ENCODE data around the gene SNTA1. TPM values are rescaled to one million over a fixed set of nuclear protein-coding genes. Genes with fewer than 3 reads are reported as not detected.

The SNTA1 gene
- total RNA-seq, 2 experiments from 2014 or later, result 36.6 to 44.8 TPM

DNA sequence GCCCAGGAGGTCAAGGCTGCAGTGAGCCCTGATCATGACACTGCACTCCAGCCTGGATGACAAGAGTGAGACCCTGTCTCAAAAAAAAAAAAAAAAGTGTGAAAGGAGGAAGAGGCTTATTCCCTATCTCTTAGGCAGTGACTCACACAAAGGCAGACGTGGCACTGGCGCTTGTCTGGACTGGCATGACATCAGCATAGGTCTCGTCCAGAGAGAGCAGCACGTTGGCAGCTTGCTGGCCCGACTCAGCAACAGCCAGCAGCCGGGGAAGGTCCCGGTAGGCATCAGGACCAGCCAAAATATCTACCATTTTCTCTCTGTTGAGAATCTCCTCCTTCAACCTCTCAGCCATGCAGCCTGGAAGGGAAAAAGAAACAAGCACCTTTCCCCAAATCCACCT, 56.4 kb downstream of the SNTA1 start:
- H3K79me2 ChIP-seq (ENCODE audit: insufficient read depth, low read depth, low read length), result no peaks in the 10 kb centered on the region
- TF ChIP-seq, protein P1, sequence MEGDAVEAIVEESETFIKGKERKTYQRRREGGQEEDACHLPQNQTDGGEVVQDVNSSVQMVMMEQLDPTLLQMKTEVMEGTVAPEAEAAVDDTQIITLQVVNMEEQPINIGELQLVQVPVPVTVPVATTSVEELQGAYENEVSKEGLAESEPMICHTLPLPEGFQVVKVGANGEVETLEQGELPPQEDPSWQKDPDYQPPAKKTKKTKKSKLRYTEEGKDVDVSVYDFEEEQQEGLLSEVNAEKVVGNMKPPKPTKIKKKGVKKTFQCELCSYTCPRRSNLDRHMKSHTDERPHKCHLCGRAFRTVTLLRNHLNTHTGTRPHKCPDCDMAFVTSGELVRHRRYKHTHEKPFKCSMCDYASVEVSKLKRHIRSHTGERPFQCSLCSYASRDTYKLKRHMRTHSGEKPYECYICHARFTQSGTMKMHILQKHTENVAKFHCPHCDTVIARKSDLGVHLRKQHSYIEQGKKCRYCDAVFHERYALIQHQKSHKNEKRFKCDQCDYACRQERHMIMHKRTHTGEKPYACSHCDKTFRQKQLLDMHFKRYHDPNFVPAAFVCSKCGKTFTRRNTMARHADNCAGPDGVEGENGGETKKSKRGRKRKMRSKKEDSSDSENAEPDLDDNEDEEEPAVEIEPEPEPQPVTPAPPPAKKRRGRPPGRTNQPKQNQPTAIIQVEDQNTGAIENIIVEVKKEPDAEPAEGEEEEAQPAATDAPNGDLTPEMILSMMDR (conservative IDR thresholded peaks at IDR 0.05; ENCODE audit: low read length), result no peak
- TF ChIP-seq EZH2phosphoT487 (IDR thresholded peaks at IDR 0.05; ENCODE audit: borderline replicate concordance, low read depth, low read length), result no peak
- H3K4me1 ChIP-seq (ENCODE audit: insufficient read depth, low read length, poor library complexity, severe bottlenecking), result no peaks in the 10 kb centered on the region
- intact Hi-C loops (cut with micrococcal nuclease; ENCODE audit: unreplicated experiment), result no loop called here
- H3K4me3 ChIP-seq (ENCODE audit: low read depth, low read length, poor library complexity, severe bottlenecking), result no peak overlapping the region
- H3K36me3 ChIP-seq (ENCODE audit: insufficient read depth, low read length), result peaks cover 77% of the 10 kb centered on the region
- DNase-seq (ENCODE audit: low spot score), result no peak
- H3K9me3 ChIP-seq (ENCODE audit: low read length), result no peaks in the 10 kb centered on the region
- H3K4me2 ChIP-seq (ENCODE audit: low read length), result no peak overlapping the region
- no peaks in the 10 kb centered on the region for H3K9me2 ChIP-seq (ENCODE audit: insufficient read depth, low read length)
- H2AFZ ChIP-seq (ENCODE audit: low read length), result no peak overlapping the region
- BruUV-seq (replicated peaks), result no TSS peak
- ChIA-PET CTCF (ENCODE audit: unreplicated experiment) (no interaction called here), POLR2A (no interaction called here)
- no peaks in the 10 kb centered on the region for H4K20me1 ChIP-seq (ENCODE audit: insufficient read depth, low read length)
- H3K27ac ChIP-seq (ENCODE audit: low read depth, low read length, poor library complexity, severe bottlenecking), result no peak overlapping the region

DNA sequence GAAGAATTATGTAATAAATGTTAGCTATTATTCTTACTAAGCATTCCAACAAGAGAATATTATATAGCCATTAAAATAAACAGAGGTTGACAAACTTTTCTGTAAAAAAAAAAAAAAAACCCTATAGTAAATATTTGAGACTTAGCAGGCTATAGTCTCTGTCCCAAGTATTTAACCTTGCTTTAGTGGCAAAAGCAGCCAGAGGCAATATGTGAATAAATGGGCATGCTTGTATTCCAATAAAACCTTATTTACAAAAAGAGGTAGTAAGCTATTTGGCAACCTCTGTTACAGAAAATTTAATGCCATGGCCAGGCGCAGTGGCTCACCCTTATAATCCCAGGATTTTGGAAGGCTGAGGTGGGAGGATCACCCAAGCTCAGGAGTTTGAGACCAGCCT, 56.9 kb downstream of the SNTA1 start:
- H3K36me3 ChIP-seq (ENCODE audit: insufficient read depth, low read length), result peaks cover 77% of the 10 kb centered on the region
- DNase-seq (ENCODE audit: low spot score), result no peak
- H3K4me1 ChIP-seq (ENCODE audit: insufficient read depth, low read length, poor library complexity, severe bottlenecking), result no peaks in the 10 kb centered on the region
- H3K4me3 ChIP-seq (ENCODE audit: low read depth, low read length, poor library complexity, severe bottlenecking), result no peak overlapping the region
- ChIA-PET POLR2A (interaction anchor here (0.9 to 1.9 kb wide), 2 partner anchors 8 to 15 kb away, joined by 5 to 6 read pairs; partner anchors contain the start of gene CDK5RAP1), CTCF (ENCODE audit: unreplicated experiment) (no interaction called here)
- H4K20me1 ChIP-seq (ENCODE audit: insufficient read depth, low read length), result no peaks in the 10 kb centered on the region
- H3K4me2 ChIP-seq (ENCODE audit: low read length), result no peak overlapping the region
- no peak overlapping the region for H3K27ac ChIP-seq (ENCODE audit: low read depth, low read length, poor library complexity, severe bottlenecking)
- TF ChIP-seq, protein P1 (conservative IDR thresholded peaks at IDR 0.05; ENCODE audit: low read length), result no peak
- TF ChIP-seq EZH2phosphoT487 (IDR thresholded peaks at IDR 0.05; ENCODE audit: borderline replicate concordance, low read depth, low read length), result no peak
- H3K9me2 ChIP-seq (ENCODE audit: insufficient read depth, low read length), result no peaks in the 10 kb centered on the region
- H3K79me2 ChIP-seq (ENCODE audit: insufficient read depth, low read depth, low read length), result no peaks in the 10 kb centered on the region
- no peak overlapping the region for H2AFZ ChIP-seq (ENCODE audit: low read length)
- no TSS peak for BruUV-seq (replicated peaks)
- intact Hi-C loops (cut with micrococcal nuclease; ENCODE audit: unreplicated experiment), result no loop called here
- H3K9me3 ChIP-seq (ENCODE audit: low read length), result no peaks in the 10 kb centered on the region

DNA sequence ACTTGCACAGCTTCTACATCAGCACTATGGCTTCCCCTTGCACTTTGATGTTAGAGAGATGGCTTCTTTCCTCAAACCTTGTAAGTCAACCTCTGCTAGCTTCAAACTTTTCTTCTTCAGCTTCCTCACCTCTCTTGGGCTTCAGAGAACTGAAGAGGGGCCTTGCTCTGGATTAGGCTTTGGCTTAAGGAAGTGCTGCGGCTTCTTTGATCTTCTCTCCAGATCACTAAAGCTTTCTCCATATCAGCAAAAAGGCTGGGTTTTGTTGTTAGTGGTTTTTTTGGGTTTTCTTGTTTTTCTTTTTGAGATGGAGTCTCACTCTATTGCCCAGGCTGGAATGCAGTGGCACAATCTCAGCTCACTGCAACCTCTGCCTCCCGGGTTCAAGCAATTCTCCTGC, 66.2 kb downstream of the SNTA1 start:
- ChIA-PET CTCF (ENCODE audit: unreplicated experiment) (no interaction called here), POLR2A (interaction anchor here (1.4 kb wide), 1 partner anchor 8 kb away, joined by 3 read pairs; no protein-coding TSS in a partner anchor)
- BruUV-seq (replicated peaks), result no TSS peak
- H3K79me2 ChIP-seq (ENCODE audit: insufficient read depth, low read depth, low read length), result no peaks in the 10 kb centered on the region
- H2AFZ ChIP-seq (ENCODE audit: low read length), result no peak overlapping the region
- no peaks in the 10 kb centered on the region for H3K9me3 ChIP-seq (ENCODE audit: low read length)
- H3K36me3 ChIP-seq (ENCODE audit: insufficient read depth, low read length), result peaks cover 76% of the 10 kb centered on the region
- no peak overlapping the region for H3K4me2 ChIP-seq (ENCODE audit: low read length)
- TF ChIP-seq, protein P1 (conservative IDR thresholded peaks at IDR 0.05; ENCODE audit: low read length), result no peak
- intact Hi-C loops (cut with micrococcal nuclease; ENCODE audit: unreplicated experiment), result no loop called here
- no peaks in the 10 kb centered on the region for H3K4me1 ChIP-seq (ENCODE audit: insufficient read depth, low read length, poor library complexity, severe bottlenecking)
- no peak overlapping the region for H3K27ac ChIP-seq (ENCODE audit: low read depth, low read length, poor library complexity, severe bottlenecking)
- DNase-seq (ENCODE audit: low spot score), result no peak
- no peak overlapping the region for H3K4me3 ChIP-seq (ENCODE audit: low read depth, low read length, poor library complexity, severe bottlenecking)
- H4K20me1 ChIP-seq (ENCODE audit: insufficient read depth, low read length), result no peaks in the 10 kb centered on the region
- H3K9me2 ChIP-seq (ENCODE audit: insufficient read depth, low read length), result no peaks in the 10 kb centered on the region

Data from OCI-LY7 (cell line).